HG03457 (cell line): ENCODE data around the gene SPP2.

Source experiments
- ATAC-seq: cut with Tn5 transposase; IDR thresholded peaks from one replicate; pipeline ENCODE4 v1.9.1; 2021; ENCODE audit warnings: moderate number of reproducible peaks; ENCODE audit not compliant: unreplicated experiment

Gene SPP2

DNA sequence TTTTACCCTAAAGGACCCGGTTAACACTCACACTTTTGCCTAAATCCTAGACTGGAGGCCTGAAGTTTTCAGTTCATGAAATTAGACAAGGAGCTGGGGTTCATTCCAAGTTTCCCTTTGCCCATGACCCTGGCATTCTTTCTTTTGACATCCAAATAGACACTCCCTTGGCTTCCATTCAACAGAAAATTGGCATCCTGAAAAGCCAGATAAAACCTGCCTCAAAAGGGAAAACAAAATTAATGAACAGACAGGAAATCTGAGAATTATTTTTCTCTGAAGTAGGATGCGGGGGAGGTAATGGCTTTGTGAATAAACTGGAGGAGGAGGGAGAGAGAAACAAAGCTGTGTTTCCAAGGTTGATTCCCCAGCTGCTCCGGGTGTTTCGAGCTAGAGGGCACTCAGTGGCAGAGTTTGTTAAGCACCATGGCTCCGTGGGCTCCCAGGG, 41.0 kb downstream of the SPP2 start:
- no peak for ATAC-seq

DNA sequence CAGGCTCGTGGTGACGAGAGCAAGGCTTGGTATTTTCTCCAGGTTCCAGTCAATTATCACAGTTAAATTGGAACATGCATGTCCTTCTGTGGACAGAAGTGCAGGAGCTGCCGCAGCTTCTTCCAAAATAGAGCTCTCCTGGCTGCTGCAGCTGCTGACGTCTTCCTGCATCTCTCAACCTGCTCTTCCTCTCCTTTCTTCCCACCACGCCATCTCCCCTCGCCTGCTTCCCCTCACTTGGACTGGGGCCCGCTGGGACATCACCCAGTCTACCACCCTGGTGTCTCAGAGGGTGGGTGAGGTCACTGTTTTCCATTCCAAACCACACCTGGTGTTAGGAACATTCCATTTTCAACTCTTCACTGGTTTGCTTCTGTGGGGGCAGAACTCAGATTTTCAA, 41.4 kb downstream of the SPP2 start:
- no peak for ATAC-seq

DNA sequence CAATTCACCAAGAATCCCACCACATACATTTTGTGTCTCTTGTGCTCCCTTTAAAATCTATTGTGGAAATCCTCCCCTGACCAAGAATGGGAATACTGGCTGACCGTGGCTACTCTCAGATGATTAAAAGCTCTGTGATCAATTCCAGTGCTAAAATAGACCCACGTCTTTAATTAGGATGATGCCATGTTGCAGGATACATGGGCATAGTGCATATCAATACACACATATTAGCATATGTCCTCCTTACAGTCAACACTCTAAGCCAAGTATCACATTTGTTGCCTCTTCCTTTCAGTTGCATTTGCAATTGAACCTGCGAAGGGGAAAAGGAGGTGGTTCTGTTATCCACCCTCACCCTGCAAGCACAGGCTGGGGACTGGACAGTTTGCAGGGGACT, 41.8 kb downstream of the SPP2 start:
- no peak for ATAC-seq

DNA sequence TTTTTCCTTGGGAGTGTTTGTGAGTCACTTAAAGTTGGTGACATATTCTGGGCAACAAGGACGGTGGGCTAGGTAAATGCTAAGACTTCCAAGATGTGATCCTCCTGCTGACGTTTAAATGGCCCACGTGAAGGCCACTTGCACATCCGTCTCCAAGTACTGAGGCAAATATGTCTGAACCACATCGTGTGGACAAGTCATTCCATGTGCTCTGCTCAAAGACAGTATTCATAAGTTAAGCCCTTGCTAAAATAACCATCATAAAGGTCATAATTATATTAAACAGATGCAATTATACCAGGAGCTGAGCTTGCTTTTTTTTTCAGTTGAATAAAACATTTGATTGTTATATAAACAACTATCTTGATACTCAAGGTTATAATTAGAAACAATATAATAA, 44.8 kb downstream of the SPP2 start:
- no peak for ATAC-seq

DNA sequence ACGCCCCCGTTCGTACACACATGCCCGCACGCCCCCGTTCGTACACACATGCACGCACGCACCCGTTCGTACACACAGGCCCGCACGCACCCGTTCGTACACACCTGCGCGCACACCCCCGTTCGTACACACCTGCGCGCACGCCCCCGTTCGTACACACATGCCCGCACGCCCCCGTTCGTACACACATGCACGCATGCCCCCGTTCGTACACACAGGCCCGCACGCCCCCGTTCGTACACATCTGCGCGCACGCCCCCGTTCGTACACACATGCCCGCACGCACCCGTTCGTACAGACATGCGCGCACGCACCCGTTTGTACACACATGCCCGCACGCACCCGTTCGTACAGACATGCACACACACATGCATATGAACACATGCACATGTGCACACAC, 45.7 kb downstream of the SPP2 start:
- ATAC-seq: no peak

DNA sequence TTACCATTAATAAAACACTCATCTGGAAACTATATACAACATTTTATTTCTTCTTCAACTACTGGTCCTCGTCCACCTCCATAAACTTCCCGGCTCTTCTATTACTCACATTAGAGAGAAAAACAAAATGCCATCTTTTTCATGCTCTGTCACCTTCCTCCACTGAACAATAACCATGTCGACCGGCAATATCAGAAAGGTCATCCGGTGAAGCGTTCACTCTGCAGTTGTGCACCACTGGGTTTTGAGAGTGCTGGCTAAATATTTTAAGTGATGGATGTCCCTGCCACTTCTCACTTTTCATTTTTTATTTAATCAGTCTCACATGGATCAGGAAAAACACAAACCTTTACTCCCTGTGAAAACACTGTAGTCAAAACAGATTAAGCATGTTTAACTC, 48.2 kb downstream of the SPP2 start:
- no peak for ATAC-seq

DNA sequence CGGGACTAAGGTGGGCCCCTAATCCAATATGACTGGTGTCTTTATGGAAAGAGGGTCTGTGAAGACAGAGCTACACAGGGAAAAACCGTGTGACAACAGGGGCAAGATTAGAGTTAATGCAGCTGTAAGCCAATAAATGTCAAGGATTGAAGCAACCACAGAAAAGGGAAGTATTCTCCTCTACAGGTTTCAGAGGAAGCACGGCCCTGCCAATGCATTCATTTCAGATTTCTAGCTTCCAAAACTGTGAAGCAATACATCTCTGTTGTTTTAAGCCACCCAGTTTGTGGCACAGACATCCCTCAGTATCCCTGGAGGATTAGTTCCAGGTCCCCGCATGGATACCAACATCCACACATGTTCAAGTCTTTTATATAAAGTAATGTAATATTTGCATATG, 48.8 kb downstream of the SPP2 start:
- ATAC-seq: no peak

DNA sequence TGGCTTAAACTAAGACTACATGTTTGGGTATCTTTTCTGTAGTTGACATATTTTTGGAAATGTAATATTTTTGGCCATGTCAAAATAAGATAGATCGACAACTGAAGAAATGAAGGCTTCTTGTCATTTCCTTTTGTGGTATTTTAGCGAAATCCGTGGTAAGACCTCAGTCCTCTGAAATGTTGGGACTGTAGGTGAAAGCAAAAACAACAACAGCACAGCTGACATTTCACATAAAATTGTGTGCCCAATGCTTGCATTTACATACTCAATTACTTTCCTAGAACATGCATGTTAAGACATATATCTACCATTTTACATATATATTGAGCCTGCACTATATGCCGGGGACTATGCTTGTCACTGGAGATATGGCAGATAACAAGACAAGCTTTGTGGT, 50.2 kb downstream of the SPP2 start:
- ATAC-seq: no peak

DNA sequence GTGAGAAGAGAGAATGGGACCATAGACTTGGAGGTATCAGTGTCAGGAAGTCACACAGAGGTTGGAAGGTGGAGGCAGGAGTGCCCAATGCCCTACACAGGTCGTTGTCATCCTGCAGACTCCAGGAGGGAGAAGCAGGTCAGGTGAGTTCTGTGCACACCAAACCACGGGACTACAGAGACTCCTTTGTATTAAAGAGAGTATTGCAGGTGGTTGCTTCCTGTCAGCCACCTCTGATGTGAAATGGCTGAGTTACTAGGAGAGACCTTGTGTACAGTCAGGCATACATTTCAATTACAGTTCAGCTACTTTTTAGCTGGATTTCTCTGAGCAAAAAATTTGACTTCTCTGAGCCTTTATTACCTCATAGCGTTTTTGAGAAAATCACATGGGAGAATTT, 51.6 kb downstream of the SPP2 start:
- ATAC-seq: no peak

DNA sequence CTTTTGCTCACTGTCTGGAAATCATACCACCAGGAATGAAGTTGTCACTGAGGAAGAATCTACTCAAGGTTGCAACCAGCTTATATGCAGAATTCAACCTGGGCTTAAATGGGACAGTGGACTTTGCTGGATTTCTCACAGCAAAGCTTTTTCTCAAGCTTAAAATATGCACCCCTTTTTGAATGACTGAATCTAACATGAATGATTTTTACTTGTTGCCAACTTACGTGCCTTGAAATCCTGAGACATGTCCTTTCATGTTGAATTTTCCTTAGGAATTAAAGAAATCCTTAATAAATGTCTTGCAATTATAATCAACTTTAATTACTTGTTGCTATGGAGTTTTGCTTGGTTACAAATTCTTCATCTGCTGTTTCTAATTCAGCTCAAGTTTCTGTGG, 57.4 kb downstream of the SPP2 start:
- no peak for ATAC-seq

DNA sequence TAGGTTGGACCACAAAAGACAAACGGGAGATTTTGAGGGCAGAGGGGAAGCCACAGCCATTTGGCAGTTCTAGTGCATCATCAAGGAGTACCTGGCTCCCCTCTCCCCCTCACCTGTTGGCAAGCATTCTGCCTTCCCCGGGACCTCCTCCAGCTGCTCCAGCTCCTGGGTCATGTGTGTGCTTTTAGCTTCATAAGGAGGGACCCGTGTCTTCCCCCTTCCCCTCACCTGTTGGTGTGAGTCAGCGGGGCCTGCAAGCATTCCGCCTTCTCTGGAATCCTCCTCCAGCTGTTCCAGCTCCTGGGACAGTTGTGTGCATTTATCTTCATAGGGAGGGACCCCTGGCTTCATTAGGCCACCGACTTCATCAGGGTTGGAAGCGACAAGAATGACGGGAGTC, 58.8 kb downstream of the SPP2 start:
- ATAC-seq: no peak

DNA sequence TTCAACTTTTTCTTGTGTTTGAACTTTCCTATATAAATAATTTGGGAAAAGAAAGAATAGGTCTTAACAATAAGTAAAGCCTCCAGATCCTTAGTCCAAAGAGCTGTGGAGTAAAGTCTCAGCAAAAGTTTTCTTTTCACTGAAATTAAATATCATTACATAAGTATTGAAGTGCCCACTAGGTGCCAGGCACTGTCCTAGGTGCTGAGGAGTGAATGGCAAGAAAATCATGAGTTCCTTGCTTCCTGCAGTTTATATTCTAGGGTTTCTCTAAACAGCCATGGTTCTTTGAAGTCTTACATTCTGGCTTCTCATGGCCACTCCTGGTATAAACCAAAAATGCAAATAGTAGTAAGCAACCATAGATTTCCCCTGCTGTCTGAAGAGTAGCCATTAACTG, 59.7 kb downstream of the SPP2 start:
- ATAC-seq: no peak

DNA sequence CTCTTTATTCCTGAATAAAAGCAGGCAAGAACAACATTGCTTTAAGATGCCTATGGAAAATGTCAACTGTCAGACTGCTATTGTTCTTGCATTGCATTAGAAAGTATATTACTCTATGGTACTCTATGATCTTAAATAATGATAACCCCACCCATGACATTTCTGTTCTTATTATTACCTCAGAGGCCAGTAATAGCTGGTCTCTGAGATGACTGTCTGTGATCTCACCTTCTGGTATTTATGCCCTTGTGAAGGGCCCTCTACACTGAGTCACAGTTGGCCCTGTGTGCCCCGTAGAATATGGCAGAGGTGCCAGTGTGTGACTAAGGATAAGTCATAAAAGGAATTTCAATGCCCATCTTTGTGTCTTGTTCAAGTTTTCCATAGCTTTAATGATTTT, 61.0 kb downstream of the SPP2 start:
- ATAC-seq: no peak

DNA sequence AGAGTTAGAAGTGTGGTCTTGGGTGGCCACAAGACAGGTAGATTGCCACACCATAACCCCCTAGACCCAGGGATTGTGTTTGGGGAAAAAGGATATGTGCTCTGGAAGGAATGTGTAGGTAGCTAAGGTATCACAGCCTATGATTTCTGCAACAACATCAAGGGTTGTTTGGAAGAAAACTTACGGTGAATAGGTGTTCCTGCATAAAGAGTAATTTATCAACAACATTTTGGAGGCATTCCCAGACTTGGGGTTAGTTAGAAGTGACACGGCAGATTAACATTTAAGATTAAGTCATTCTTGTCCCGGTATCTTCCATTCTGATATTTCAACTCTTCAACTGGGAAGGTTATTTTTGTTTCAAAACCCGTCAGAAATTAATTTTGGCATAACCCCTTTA, 65.5 kb downstream of the SPP2 start:
- no peak for ATAC-seq

DNA sequence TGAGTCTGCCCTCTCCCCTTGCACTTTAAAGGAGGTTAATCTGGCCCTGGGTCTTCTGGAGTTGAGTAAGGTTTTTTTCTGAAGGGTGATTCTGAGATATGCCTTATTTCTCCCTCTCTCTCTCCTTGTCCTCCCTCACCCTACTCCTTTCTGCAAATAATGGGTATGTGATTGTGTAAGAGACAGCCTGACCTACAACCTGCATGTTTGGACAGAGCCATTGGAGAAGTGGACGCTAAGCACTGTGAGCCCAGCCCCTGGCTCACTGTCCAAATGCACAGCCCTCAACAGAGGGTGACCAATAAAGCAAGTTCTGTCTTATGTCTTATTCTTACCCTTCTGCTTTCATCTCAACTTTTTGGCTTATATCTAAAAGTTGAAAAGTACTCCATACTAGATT, 71.5 kb downstream of the SPP2 start:
- no peak for ATAC-seq

DNA sequence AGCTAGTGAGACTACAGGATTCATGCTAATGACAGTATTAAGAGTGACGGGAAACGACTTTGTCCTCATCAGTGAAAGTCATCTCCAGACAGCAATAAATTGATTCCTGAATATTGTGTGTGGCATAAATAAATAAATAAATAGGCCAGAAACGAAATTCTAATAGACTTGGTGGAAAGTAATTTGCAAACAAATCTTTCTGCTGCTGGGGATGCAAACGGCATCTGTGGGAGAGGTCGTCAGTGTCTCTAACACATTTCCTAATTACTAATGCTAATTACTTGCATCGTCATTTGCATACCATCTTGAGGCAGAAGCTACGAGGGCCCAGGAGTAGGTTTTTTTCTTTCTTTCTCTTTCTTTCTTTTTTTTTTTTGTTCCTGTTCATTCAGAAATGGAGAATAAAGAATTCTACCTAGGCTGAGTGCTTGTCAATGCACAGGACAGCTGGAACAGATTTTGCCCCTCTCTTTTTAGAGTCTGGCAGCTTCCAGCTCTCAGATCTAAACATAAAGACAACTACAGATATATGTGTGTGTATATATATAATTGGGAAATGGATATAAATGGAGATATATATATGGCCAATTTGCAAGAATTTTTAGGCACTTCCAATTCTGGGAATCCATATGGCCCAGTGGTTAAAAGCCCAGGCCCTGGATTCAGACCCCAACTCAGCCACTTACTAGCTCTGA, 75.1 kb downstream of the SPP2 start:
- ATAC-seq: no peak

DNA sequence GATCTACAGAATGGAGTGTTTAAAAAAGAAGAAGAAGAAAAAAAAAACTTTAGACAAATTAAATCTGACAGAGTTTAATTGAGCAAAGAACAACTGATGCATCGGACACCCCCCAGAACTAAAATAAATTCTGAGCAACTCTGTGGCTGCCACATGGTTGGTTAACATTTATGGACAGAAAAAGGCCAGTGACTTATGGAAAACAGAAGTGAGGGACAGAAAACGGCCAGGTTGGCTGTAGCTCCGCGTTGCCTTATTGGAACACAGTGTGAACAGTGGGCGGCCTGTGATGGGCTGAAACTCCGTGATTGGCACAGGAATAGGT, 75.6 kb downstream of the SPP2 start:
- no peak for ATAC-seq
